Calu3 (cell line): Measurements from ENCODE around the gene RASGRF1. TPM values are rescaled to one million over a fixed set of nuclear protein-coding genes. Genes with fewer than 3 reads are reported as not detected.

Source experiments
- BruUV-seq: library from RNA; stranded (reverse); fragments of 400-500 nt; replicated peaks from 2 replicates; lab custom pipeline; 2021; lab: Mats Ljungman, UMichigan
- CTCF ChIA-PET: fragments of 300-600 bp; sonication (Branson Sonifier 250); formaldehyde crosslinking; loops from one replicate; lab custom pipeline; 2022; ENCODE audit warnings: antibody characterized with exemption; lab: Charles Lee
- DNase-seq: peaks from one replicate; pipeline ENCODE4 v3.0.0; 2022
- H3K27ac Mint-ChIP-seq: one replicate; pipeline ENCODE4 v1.8.0; 2022; ENCODE audit warnings: mixed read lengths; ENCODE audit not compliant: unreplicated experiment
- H3K27me3 Mint-ChIP-seq: one replicate; pipeline ENCODE4 v1.8.0; 2022; ENCODE audit warnings: mixed read lengths; ENCODE audit not compliant: unreplicated experiment
- H3K36me3 Mint-ChIP-seq: one replicate; pipeline ENCODE4 v1.8.0; 2022; ENCODE audit warnings: mild to moderate bottlenecking, moderate library complexity, mixed read lengths; ENCODE audit not compliant: insufficient read depth, unreplicated experiment
- H3K4me1 Mint-ChIP-seq: one replicate; pipeline ENCODE4 v1.8.0; 2022; ENCODE audit warnings: mild to moderate bottlenecking, low read depth, mixed read lengths; ENCODE audit not compliant: unreplicated experiment
- H3K4me3 Mint-ChIP-seq: one replicate; pipeline ENCODE4 v1.8.0; 2022; ENCODE audit warnings: mild to moderate bottlenecking, low read depth, moderate library complexity, mixed read lengths; ENCODE audit not compliant: unreplicated experiment
- H3K9me3 Mint-ChIP-seq: one replicate; pipeline ENCODE4 v1.8.0; 2022; ENCODE audit warnings: low read depth, mixed read lengths; ENCODE audit not compliant: unreplicated experiment
- CTCF ChIP-seq: fragments of 200-600 bp; IDR thresholded peaks from one replicate; pipeline ENCODE4 v1.8.0; 2022; ENCODE audit warnings: antibody characterized with exemption; ENCODE audit not compliant: unreplicated experiment
- intact Hi-C: fragments of 100-400 bp; cut with micrococcal nuclease; formaldehyde crosslinking; loops from one replicate; pipeline ENCODE4 v1.10.0; 2022; ENCODE audit not compliant: unreplicated experiment
- total RNA-seq: library from RNA; stranded (reverse); gene quantifications from 2 replicates; pipeline ENCODE4 v1.2.3, GENCODE V29; 2022

The RASGRF1 gene
- total RNA-seq, 1 experiment from 2014 or later = 2.2 TPM

DNA sequence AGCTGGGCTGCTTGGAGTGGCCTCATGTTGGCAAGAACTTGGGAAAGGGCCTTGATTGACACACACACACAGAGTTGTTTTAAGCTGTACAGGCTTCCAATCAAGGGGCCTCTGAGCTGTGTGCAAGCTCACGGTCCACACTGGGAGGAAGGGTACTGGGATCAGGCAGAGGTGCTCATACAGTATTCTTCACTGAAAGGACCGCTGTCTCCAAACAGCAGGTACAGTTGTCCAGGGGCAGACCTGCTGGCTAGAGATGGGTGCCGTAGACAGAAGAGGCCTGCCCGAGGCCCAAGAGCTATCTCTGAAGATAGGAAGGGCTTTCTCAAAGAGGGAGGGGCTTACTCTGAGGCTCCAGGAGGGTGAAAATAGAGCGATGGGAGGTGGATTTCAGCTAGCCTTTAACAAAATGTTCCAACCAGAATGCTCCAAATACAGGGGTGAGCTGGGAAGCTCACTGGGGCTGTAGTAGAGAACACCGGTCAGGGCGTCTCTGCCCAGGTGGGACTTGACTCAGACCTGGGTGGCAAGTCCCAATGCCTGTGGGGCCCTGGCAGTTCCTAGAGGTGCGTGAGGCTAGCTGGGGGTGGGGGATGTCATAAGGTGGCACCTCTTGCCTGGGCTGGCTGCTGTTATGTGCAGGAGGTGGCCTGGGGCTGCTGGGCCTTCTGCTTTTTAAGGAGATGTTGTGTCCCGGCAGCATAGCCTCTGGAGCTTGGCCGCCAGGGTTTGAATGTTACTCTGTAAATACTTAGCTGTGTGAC lies 42.7 kb downstream of the RASGRF1 start:
- no peaks in the 10 kb centered on the region for H3K4me1 Mint-ChIP-seq
- no TSS peak for BruUV-seq

GRCh38 chr15:79046691-79047404 lies 43.7 kb downstream of the RASGRF1 start:
- CTCF ChIA-PET = interaction anchor here (0.8 to 2.2 kb wide), 2 partner anchors 18 to 108 kb away, joined by 3 to 7 read pairs; no protein-coding TSS in a partner anchor
- no peak for TF ChIP-seq CTCF
- Mint-ChIP-seq H3K27me3 (peaks cover 66% of the 10 kb centered on the region), H3K4me3 (no peak overlapping the region), H3K4me1 (no peaks in the 10 kb centered on the region), H3K36me3 (no peaks in the 10 kb centered on the region), H3K9me3 (no peaks in the 10 kb centered on the region), H3K27ac (no peak overlapping the region)
- DNase-seq = no peak
- no TSS peak for BruUV-seq
- intact Hi-C loops = no loop called here

More for the DNA sequence above, 42.7 kb downstream of the RASGRF1 start:
- CTCF ChIA-PET = interaction anchor here (0.7 to 2.2 kb wide), 4 partner anchors 10 to 137 kb away, joined by 3 to 7 read pairs (median 4); no protein-coding TSS in a partner anchor
- H3K27me3 Mint-ChIP-seq = peaks cover 72% of the 10 kb centered on the region
- H3K9me3 Mint-ChIP-seq = no peaks in the 10 kb centered on the region
- intact Hi-C loops = no loop called here
- TF ChIP-seq CTCF = no peak
- no peak overlapping the region for H3K27ac Mint-ChIP-seq
- H3K36me3 Mint-ChIP-seq = no peaks in the 10 kb centered on the region
- no peak for DNase-seq
- H3K4me3 Mint-ChIP-seq = no peak overlapping the region

DNA sequence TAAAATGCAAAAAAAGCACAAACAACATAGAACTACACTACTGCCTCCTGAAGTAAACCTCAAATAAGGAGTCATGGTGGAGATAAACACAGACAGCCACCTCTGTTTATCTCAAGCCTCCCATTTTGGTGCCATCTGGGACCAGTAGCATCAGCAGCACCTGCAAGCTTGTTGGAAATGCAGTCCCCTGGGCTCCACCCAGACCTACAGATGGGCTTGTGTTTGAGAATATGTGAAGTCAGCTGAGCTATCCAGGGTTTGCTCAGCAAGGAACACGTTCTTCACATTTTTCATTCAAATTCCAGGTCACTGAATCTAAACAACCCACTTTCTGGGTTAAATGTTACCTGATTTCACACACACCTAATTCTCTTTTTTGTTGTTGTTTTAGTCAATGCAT lies 45.5 kb downstream of the RASGRF1 start:
- no peak for DNase-seq
- H3K36me3 Mint-ChIP-seq = no peaks in the 10 kb centered on the region
- no peaks in the 10 kb centered on the region for H3K9me3 Mint-ChIP-seq
- CTCF ChIA-PET = interaction anchor here (0.9 to 1.2 kb wide), 2 partner anchors 10 to 21 kb away, joined by 3 read pairs; no protein-coding TSS in a partner anchor
- BruUV-seq = no TSS peak
- H3K27me3 Mint-ChIP-seq = peaks cover 61% of the 10 kb centered on the region
- intact Hi-C loops = no loop called here
- H3K27ac Mint-ChIP-seq = no peak overlapping the region
- no peaks in the 10 kb centered on the region for H3K4me1 Mint-ChIP-seq
- TF ChIP-seq CTCF = no peak
- no peak overlapping the region for H3K4me3 Mint-ChIP-seq

DNA sequence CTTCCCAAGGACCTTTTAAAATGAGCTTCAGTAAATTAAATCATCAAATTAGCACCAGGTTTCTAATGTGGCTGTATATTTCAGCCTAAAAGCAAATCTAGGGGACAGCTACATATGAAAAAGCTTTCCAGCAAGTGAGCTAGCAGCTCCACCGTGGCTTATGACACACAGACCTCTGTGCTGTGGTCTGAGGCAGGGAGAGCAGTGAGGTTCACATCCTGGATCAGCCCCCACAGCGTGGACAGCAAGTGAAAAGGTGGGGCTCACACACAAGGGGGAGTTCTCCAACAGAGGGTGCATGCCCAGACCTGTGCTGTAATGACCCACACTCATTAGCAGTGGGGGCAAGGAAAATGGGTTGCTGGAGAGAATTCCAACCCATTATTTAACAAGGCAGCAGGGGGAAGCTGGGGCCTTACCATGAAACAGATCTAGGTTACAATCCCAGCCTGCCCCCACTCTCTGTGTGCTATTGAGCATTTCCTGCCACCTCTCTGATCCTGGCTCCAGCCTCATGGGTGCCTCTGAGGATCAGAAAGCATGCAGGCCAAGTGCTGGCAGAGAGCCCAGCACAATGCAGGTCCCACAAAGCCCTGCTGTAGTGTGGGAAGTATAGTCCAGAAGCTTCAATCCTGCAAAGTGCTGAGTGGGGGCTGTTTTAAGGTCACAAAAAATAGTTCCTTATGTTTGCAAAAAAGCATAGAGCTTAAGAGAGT lies 48.2 kb downstream of the RASGRF1 start:
- intact Hi-C loops = no loop called here
- Mint-ChIP-seq H3K36me3 (no peaks in the 10 kb centered on the region), H3K27ac (no peak overlapping the region), H3K9me3 (no peaks in the 10 kb centered on the region), H3K27me3 (peaks cover 48% of the 10 kb centered on the region), H3K4me1 (no peaks in the 10 kb centered on the region), H3K4me3 (no peak overlapping the region)
- BruUV-seq = no TSS peak
- no peak for DNase-seq
- CTCF ChIA-PET = interaction anchor here (0.6 kb wide), 2 partner anchors 24 to 122 kb away, joined by 3 to 5 read pairs; no protein-coding TSS in a partner anchor
- no peak for TF ChIP-seq CTCF
